Activated T-cell treated with anti-CD3 and anti-CD28 coated beads, Interleukin-2, amount 50 U/mL, for 4 hours (primary cell): ENCODE data around the gene CADM3. TPM values are rescaled to one million over a fixed set of nuclear protein-coding genes. Genes with fewer than 3 reads are reported as not detected.

Experiments
- ATAC-seq, 2 donors: fragments of 200-7000 bp; cut with Tn5 transposase; one replicate each; pipeline ENCODE4 v1.10.0; 2021
- DNase-seq: peaks from one replicate; pipeline ENCODE4 v3.0.0-alpha.2; 2020
- H3K27me3 Mint-ChIP-seq: one replicate; pipeline ENCODE4 v1.8.0; 2021; ENCODE audit warnings: low read depth, mixed read lengths
- H3K36me3 Mint-ChIP-seq: one replicate; pipeline ENCODE4 v1.8.0; 2022; ENCODE audit warnings: mixed read lengths; ENCODE audit not compliant: insufficient read depth
- H3K4me1 Mint-ChIP-seq: one replicate; pipeline ENCODE4 v1.8.0; 2021; ENCODE audit warnings: low read depth, mixed read lengths
- H3K4me3 Mint-ChIP-seq: one replicate; pipeline ENCODE4 v1.8.0; 2021; ENCODE audit warnings: mild to moderate bottlenecking, moderate library complexity, mixed read lengths
- H3K9me3 Mint-ChIP-seq: one replicate; pipeline ENCODE4 v1.8.0; 2021; ENCODE audit warnings: mixed read lengths
- total RNA-seq, 3 donors: library from RNA; stranded (reverse); gene quantifications; one replicate each; pipeline ENCODE4 v1.2.1, GENCODE V29; 2021

Gene CADM3
- total RNA-seq, 3 donors from 2014 or later, result not detected

DNA sequence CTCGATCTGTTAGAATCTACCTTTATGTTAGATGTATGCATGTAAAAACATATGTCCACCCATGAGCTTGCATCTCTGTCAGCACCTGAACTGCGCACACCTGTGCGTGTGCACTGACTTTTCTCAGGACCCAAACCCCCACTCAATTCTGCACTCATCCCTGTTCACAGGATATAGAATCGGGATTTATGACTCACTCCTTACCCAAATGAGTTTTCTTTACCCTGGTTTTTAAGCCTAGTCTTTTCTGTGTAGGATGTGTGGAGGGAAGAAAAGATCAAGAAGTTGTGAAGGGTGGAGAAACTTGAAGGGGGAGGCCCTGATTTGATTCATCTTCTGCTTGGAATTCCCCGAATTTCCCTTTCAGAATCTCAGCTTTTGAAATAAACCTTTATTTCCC, 35.7 kb downstream of the CADM3 start:
- H3K36me3 Mint-ChIP-seq, result no peaks in the 10 kb centered on the region
- H3K9me3 Mint-ChIP-seq, result no peaks in the 10 kb centered on the region
- no peak for ATAC-seq
- H3K4me1 Mint-ChIP-seq, result peaks cover 2% of the 10 kb centered on the region
- no peak overlapping the region for H3K4me3 Mint-ChIP-seq
- H3K27me3 Mint-ChIP-seq, result peaks cover 61% of the 10 kb centered on the region
- DNase-seq, result no peak

DNA sequence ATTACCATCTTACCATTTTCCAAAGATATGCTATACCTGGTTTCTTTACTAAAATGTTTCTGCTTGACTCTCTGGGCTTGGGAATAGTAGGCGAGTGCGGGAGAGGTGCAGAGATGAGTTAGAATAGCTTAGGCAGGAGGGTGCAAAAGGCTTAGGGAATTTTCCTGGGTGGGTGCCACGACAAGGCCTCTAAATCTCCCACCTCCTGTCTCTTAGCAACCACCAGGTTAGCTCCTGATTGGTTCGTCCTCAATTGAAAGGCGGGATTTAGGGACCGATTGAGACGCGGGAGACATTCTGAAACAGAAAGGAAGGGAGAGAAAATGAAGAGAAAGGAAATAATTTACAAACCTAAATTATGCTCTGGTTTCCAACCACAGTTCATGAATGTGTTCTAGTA, 36.4 kb downstream of the CADM3 start:
- H3K27me3 Mint-ChIP-seq, result peaks cover 59% of the 10 kb centered on the region
- DNase-seq, result no peak

DNA sequence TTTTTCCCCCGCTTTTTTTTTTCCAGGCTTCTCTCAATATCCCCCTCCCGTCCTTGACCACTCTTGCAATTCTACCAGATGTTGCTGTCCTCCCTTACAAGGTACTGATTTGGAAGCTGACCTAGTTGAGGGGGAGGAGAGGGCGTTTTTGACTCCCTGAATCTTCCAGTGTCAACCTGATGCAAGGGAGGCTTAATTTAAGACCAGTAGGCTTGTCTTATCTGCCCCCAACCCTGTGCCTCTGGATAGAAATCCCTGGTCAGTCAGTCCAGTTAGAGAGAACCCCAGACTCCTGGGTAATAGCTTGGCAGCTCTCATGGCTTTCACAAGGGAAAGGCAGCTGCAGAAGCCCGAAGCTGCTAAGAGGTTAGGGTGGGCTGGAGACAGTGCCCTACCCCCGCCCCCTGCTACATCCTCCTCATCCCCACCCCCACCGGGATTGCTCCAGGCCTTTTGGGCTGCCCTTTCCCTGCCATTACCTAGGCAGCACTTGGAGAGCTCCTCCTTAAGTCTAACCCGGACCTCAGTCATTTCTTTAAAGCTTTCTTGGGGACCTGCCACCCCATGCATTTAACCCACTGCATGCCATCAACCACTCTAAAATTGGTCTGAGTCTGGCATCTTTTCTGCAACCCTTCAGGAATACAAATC, 36.9 kb downstream of the CADM3 start:
- Mint-ChIP-seq H3K36me3 (no peaks in the 10 kb centered on the region), H3K4me1 (peaks cover 2% of the 10 kb centered on the region), H3K9me3 (no peaks in the 10 kb centered on the region), H3K4me3 (no peak overlapping the region), H3K27me3 (peaks cover 61% of the 10 kb centered on the region)
- no peak for DNase-seq
- no peak for ATAC-seq

More for the DNA sequence above, 36.4 kb downstream of the CADM3 start:
- Mint-ChIP-seq H3K9me3 (no peaks in the 10 kb centered on the region), H3K4me3 (no peak overlapping the region), H3K36me3 (no peaks in the 10 kb centered on the region), H3K4me1 (peaks cover 2% of the 10 kb centered on the region)
- ATAC-seq, result no peak

DNA sequence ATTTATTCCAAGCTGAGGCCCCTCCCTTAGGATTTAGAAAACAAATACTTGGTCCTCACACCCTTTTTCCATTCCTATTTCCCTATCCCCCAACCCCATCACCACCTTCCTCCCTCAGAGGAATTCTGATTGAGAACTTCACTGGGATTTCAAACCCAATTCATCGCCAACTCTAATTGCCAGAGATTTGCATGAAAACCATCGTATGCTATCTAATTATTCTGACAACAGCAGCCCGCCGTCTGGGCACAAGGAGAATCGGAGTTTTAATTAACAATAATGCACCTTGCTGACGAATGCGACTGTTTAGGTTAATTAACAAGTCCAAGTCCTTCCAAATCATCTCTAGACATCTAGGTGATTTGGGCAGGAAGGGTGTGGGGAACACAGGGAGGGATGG, 37.6 kb downstream of the CADM3 start:
- Mint-ChIP-seq H3K9me3 (no peaks in the 10 kb centered on the region), H3K4me3 (no peak overlapping the region), H3K27me3 (peaks cover 64% of the 10 kb centered on the region), H3K36me3 (no peaks in the 10 kb centered on the region), H3K4me1 (peaks cover 2% of the 10 kb centered on the region)
- ATAC-seq (no peak), DNase-seq (no peak)

DNA sequence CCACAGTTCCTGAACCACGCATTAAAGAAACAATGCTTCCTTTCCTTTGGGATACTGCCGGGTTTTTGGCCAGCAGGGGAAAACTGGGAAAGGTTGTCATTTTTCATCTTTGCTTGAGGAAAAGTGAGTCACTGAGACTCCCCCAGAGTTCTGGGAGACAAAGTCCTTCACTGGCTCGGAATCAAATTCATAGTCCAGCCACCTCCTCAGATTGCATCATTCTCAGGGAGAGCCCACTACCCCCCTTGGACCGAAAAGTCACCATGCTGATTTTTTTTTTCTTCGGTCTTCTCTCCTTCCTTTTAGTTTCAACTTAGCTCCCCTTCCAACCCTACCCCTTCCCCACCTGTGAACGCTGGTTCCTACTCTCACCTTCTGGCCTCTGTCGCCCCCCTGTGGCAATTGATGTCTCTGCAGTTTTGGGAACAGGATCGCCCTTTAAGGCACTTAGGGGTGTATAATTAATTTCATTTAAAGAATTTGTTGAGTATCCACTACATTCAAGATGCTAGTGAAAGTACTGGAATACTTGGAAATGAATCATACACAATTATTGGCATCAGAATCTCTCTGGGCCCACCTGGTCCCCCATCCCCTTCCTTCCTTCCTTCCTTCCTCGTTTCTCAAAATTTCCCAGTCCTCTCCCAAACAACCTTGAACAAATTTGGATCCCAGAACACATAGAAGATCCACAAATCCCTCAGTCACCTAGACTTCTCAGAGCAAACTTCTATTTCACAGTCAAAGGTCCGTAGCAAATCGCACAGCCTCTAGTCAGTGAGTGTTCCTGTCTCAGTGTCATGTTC, 40.1 kb downstream of the CADM3 start:
- DNase-seq (peak; percentile 25), ATAC-seq (peak in 1 of 2 donors; percentile 50)
- Mint-ChIP-seq H3K27me3 (peaks cover 56% of the 10 kb centered on the region), H3K4me1 (peaks cover 2% of the 10 kb centered on the region), H3K9me3 (no peaks in the 10 kb centered on the region), H3K4me3 (no peak overlapping the region), H3K36me3 (no peaks in the 10 kb centered on the region)

DNA sequence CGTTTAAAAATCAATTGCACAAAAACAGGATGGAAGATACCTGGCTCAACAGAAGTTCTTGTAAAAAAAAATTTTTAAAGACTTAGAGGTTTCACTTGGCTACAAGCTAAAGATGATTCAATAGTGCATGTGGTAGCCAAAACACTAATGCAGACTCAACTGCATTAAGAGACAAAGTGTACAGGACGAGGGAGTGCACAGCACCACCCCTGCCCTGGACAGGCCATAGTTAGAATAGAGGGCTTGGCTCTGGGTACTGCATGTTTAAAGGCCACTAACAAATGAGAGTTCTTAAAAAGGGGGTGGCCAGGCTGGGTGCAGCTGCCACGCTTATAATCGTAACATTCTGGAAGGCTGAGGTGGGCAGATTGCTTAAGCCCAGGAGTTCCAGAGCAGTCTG, 41.2 kb downstream of the CADM3 start:
- Mint-ChIP-seq H3K4me1 (no peaks in the 10 kb centered on the region), H3K4me3 (no peak overlapping the region), H3K27me3 (peaks cover 53% of the 10 kb centered on the region)

DNA sequence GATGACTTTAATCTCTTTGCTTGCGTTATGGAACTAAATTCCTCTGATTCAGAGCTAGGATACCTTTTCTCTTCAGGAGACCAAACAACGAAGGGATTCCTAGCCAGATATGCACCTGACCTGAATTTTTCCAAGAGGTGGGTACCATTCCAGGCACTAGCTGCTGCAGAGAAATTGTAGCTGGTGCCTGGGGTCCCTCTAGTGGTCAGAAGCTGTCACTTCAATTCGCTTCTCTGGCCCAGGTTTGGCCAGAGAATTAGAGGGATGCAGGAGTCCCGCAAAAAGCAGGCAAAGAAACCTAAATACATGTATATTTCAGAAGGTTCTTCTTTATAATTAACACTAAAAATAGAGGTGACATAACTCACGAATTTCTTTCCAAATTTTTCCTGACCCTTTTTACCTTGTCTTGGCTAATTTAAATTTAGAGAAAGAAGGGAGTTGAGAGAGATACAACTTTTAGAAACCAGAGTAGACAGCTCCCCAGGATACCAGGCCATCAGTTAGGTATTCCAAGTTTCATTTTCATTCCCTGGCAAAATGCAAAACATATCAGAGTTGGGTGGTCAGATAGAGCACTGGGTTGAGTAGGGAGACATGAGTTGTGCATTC, 42.8 kb downstream of the CADM3 start:
- H3K4me1 Mint-ChIP-seq, result no peaks in the 10 kb centered on the region
- no peak overlapping the region for H3K4me3 Mint-ChIP-seq
- DNase-seq (peak; percentile 19), ATAC-seq (peak; percentile 48)
- no peaks in the 10 kb centered on the region for H3K9me3 Mint-ChIP-seq
- H3K27me3 Mint-ChIP-seq, result peaks cover 49% of the 10 kb centered on the region
- no peaks in the 10 kb centered on the region for H3K36me3 Mint-ChIP-seq

More for the DNA sequence above, 41.2 kb downstream of the CADM3 start:
- no peak for DNase-seq
- no peaks in the 10 kb centered on the region for H3K36me3 Mint-ChIP-seq
- no peak for ATAC-seq
- H3K9me3 Mint-ChIP-seq, result no peaks in the 10 kb centered on the region

DNA sequence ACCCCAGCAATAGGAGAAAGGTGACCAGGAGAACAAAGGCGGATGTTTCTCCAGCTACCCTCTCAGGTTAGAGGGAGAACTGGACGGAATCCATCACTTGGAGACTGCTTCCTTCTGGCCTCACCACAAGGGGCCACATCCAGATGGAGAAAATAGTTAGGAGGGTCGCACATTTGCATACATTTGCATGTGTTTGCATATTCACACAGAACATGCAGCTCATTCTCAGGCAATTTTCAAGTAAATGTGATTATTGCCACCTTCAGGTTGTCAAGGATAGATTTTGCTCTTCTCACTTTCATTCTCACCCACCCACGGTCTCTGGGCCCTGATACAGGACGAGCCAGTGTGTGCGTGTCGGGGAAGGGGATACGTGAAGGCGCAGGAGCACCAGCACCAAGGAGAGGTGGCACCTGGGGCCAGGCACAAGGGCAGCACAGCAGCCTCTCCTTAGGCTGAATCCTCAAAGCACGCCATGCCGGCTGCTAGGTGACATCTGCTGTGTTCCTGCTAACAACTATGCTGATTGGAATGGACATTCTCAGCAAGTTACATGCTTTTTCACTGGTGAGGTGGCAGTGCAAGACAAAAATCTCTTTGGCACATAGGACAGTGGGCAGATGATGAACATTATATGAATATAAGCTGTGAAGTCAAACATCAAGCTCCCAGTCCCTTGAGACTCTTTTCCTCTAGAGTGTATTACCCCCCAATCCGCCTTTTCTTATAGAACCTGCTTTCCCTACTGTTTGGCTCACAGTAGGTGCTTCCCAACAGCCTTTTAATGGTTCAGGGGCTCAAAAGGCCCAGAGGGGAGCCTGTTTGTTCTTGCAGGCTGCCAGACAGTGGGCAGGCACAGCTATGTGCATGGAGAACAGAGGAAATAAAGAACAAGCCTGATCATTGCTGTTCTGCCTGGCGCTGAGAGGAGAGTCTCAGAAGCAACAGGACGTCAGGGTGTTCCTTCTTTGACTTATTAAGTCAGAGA, 47.5 kb downstream of the CADM3 start:
- Mint-ChIP-seq H3K9me3 (no peaks in the 10 kb centered on the region), H3K4me3 (no peak overlapping the region), H3K36me3 (no peaks in the 10 kb centered on the region), H3K27me3 (peaks cover 30% of the 10 kb centered on the region), H3K4me1 (no peaks in the 10 kb centered on the region)
- DNase-seq (no peak), ATAC-seq (no peak)

DNA sequence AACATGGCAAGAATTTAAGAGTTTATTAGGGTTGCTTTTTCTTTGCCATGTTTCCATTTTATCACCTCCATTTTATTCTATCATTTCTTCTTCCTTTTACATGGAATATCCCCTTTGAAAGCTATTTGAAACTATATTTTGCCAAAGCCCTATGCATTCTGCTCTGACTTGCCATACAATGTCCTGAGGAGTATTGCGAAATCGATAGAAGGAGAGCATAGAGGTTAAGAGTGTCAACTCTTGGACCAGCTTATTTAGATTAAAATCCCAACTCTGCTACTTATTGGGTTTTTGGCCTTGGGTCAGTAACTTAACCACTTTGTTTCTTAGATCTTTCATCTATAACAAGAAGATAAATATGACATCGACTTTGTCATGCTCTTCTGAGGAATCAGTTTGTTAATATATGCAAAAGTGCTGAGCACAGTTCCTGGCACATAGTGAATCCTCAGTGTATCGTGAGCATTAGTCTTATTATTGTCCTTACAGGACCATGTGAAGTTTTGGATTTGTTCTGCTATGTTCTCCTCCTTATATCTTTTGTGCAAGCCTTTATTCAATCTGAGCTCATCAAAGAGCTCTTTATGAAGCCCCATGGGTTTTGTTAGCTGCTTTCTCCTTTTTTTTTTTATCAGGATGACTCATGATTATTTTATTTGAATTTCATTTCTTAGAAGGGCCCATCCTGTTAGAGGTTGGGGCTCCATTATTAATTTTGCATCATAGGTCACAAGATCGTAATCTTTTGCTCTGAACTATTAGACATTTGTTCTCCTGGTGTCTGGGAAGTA, 50.9 kb downstream of the CADM3 start:
- no peaks in the 10 kb centered on the region for H3K9me3 Mint-ChIP-seq
- no peak for DNase-seq
- no peaks in the 10 kb centered on the region for H3K36me3 Mint-ChIP-seq
- H3K4me1 Mint-ChIP-seq, result no peaks in the 10 kb centered on the region
- ATAC-seq, result no peak
- H3K27me3 Mint-ChIP-seq, result peaks cover 28% of the 10 kb centered on the region
- no peak overlapping the region for H3K4me3 Mint-ChIP-seq

DNA sequence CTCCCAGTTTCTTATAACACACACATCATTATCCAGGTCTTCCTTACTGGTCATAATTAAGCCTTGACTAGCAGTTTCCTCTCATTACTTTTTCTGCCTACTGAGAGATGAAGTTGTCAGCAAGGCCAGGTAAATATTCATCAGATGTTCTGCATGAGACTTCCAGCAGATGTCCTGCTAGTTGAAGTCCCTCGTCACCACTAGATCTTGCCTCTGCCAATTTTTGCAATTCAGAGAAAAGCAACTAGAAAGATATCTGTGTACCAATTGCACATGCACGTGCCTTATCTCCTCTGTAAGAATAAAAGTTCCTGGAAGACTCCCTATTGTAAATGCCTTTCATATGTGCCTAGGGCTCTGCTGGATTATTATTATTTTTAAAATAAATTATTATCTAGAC, 51.6 kb downstream of the CADM3 start:
- H3K4me1 Mint-ChIP-seq, result no peaks in the 10 kb centered on the region
- H3K36me3 Mint-ChIP-seq, result no peaks in the 10 kb centered on the region
- ATAC-seq (no peak), DNase-seq (no peak)
- H3K4me3 Mint-ChIP-seq, result no peak overlapping the region
- H3K27me3 Mint-ChIP-seq, result peaks cover 29% of the 10 kb centered on the region
- no peaks in the 10 kb centered on the region for H3K9me3 Mint-ChIP-seq

DNA sequence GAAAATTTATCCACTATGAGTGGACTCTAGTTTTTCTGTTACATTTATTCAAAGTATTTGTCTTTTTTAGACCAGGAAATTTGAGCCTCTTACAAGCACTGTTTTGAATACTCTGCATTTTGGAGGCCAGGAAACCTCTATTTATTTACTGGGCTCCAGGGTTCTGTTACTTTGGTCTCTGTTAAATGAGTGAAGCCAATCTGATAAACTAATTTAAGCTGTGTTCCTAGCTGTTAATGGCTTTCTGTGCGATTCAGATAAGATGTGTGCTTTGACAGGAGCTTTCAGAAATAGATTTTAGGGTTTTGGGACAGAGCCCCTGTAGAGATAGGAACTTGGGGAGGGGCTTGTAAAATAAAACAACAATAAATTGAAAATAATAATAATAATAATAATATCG, 57.1 kb downstream of the CADM3 start:
- no peak for DNase-seq
- no peak for ATAC-seq
- Mint-ChIP-seq H3K27me3 (peaks cover 32% of the 10 kb centered on the region), H3K9me3 (no peaks in the 10 kb centered on the region), H3K4me1 (no peaks in the 10 kb centered on the region), H3K4me3 (no peak overlapping the region), H3K36me3 (no peaks in the 10 kb centered on the region)

DNA sequence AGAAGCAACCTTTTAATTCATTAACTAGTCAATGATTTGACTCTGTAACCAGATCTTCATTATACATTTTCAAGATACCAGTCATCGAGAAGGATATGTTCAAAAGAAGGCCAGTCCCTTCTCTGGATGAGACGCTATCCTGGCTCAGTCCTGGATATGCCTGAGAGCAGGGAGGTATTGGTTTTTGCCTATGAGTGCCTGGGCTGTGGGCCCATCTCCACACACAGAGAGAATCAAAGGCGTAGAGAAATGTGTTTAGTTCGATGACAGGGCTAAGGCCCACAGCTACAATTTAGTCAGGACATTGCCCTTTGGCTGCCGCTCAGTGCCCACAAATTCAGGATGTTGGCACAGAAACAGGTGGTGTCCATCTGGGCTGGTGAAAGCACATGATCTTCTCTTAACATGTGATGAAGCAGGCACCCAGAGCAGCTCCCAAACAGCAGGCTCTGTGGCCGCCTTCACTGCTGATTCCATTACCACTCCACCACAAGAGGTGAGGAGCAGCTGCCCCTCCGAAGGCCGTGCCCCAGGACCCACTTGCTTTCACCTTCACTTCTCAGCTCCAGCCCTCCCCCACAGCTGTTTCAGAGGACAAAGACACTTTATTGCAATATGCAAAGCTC, 58.0 kb downstream of the CADM3 start:
- DNase-seq (no peak), ATAC-seq (no peak)
- Mint-ChIP-seq H3K4me1 (no peaks in the 10 kb centered on the region), H3K36me3 (no peaks in the 10 kb centered on the region), H3K4me3 (no peak overlapping the region), H3K27me3 (peaks cover 25% of the 10 kb centered on the region), H3K9me3 (no peaks in the 10 kb centered on the region)

DNA sequence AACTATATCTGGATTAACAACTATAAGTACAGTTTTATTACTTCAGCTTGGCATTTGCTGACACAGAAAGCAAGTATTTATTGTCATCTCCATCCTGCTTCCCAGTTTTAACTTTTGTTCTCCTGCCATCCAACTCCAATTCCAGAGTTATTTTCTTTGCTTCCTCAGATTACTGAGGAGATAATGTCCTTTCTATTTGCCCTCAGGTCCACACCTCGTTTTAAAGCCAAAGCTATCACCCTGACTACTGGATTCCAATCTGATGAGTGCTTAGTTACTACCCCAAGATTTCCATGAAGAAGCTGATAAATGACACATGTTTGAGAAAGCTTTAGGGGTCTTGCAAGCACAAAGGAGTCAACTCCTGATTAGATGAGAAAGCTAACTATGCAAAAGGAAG, 58.5 kb downstream of the CADM3 start:
- DNase-seq (no peak), ATAC-seq (no peak)
- Mint-ChIP-seq H3K9me3 (no peaks in the 10 kb centered on the region), H3K4me3 (no peak overlapping the region), H3K36me3 (no peaks in the 10 kb centered on the region), H3K27me3 (peaks cover 23% of the 10 kb centered on the region), H3K4me1 (no peaks in the 10 kb centered on the region)
